CD4-positive, alpha-beta T cell (primary cell): ENCODE data around the gene CHST15. TPM values are rescaled to one million over a fixed set of nuclear protein-coding genes. Genes with fewer than 3 reads are reported as not detected.

Experiments used
- ATAC-seq: fragments of 200-7000 bp; cut with Tn5 transposase; one replicate; pipeline ENCODE4 v1.10.0; 2022; ENCODE audit warnings: mild to moderate bottlenecking; ENCODE audit not compliant: poor library complexity
- CTCF ChIA-PET: fragments of 350-600 bp; sonication (Branson Sonifier 250); formaldehyde crosslinking; loops from one replicate; lab custom pipeline; 2021; ENCODE audit warnings: antibody characterized with exemption, inconsistent platforms; lab: Charles Lee
- POLR2A ChIA-PET: fragments of 350-600 bp; sonication (Branson Sonifier 250); formaldehyde crosslinking; loops from one replicate; lab custom pipeline; 2021; ENCODE audit warnings: antibody characterized with exemption, inconsistent platforms; lab: Charles Lee
- DNase-seq, 14 experiments: peaks; one replicate each; pipeline ENCODE4 v3.0.0-alpha.2; 2013 to 2020; ENCODE audit warnings: mixed read lengths in 2 of 14
- H3K27ac ChIP-seq, 2 donors: one replicate each; pipeline versions ENCODE4 v1.5.1 to v1.7.0; 2013; ENCODE audit warnings: low read length in 2 of 2, low read depth in 1 of 2, mild to moderate bottlenecking in 1 of 2
- H3K27me3 ChIP-seq, 2 experiments: 1 replicate in 1 of 2; 2 replicates in 1 of 2; pipeline versions ENCODE4 v1.6.1 to v1.7.0; 2013; ENCODE audit warnings: low read length in 2 of 2, control low read depth in 1 of 2, mild to moderate bottlenecking in 1 of 2, moderate library complexity in 1 of 2; ENCODE audit not compliant: insufficient read depth in 2 of 2, control insufficient read depth in 1 of 2
- H3K36me3 ChIP-seq: one replicate; pipeline ENCODE4 v1.6.1; 2013; ENCODE audit warnings: low read length, control low read depth; ENCODE audit not compliant: insufficient read depth
- H3K4me1 ChIP-seq: one replicate; pipeline ENCODE4 v1.6.1; 2013; ENCODE audit warnings: low read length, control low read depth; ENCODE audit not compliant: insufficient read depth
- H3K4me3 ChIP-seq: one replicate; pipeline ENCODE4 v1.5.1; 2013; ENCODE audit warnings: mild to moderate bottlenecking, low read length, moderate library complexity
- H3K9me3 ChIP-seq, 2 experiments: 1 replicate in 1 of 2; 2 replicates in 1 of 2; pipeline versions ENCODE4 v1.6.1 to v1.7.0; 2013; ENCODE audit warnings: low read length in 2 of 2, mild to moderate bottlenecking in 2 of 2, control low read depth in 1 of 2, moderate library complexity in 1 of 2; ENCODE audit not compliant: control insufficient read depth in 1 of 2, insufficient read depth in 1 of 2
- H3K27ac Mint-ChIP-seq: one replicate; pipeline ENCODE4 v1.8.0; 2020; ENCODE audit warnings: mixed read lengths
- H3K27me3 Mint-ChIP-seq: one replicate; pipeline ENCODE4 v1.8.0; 2021; ENCODE audit warnings: mixed read lengths
- H3K36me3 Mint-ChIP-seq: one replicate; pipeline ENCODE4 v1.8.0; 2021; ENCODE audit warnings: low read depth, mixed read lengths
- H3K4me1 Mint-ChIP-seq: one replicate; pipeline ENCODE4 v1.8.0; 2021; ENCODE audit warnings: low read depth, mixed read lengths
- H3K4me3 Mint-ChIP-seq: one replicate; pipeline ENCODE4 v1.8.0; 2020; ENCODE audit warnings: mild to moderate bottlenecking, mixed read lengths
- H3K9me3 Mint-ChIP-seq: one replicate; pipeline ENCODE4 v1.8.0; 2020; ENCODE audit warnings: mixed read lengths
- CTCF ChIP-seq: fragments of 200-600 bp; IDR thresholded peaks from one replicate; pipeline ENCODE4 v1.8.0; 2022; ENCODE audit warnings: antibody characterized with exemption, mild to moderate bottlenecking
- intact Hi-C, 2 experiments: fragments of 100-400 bp; cut with DNase I in 1 of 2; cut with micrococcal nuclease in 1 of 2; formaldehyde crosslinking; loops; one replicate each; pipeline versions ENCODE4 v1.15.1 to v1.9.0; 2023 to 2025; cut with DNase I, micrococcal nuclease
- total RNA-seq, 174 experiments: library from RNA in 2 of 174; stranded (reverse) in 2 of 174; gene quantifications; one replicate each; pipeline ENCODE4 v1.2.3 and lab custom pipeline; 2021 to 2026

CHST15 gene
- total RNA-seq, 2 experiments from 2014 or later: 0.42 to 0.52 TPM

GRCh38 chr10:124052561-124052960, 40.8 kb downstream of the CHST15 start:
- ChIA-PET POLR2A (no interaction called here), CTCF (interaction anchor here (0.6 kb wide), 1 partner anchor 1010 kb away, joined by 4 read pairs; no protein-coding TSS in a partner anchor)
- H3K4me1 ChIP-seq: no peaks in the 10 kb centered on the region
- Mint-ChIP-seq H3K4me1 (no peaks in the 10 kb centered on the region), H3K4me3 (no peak overlapping the region), H3K27ac (no peak overlapping the region), H3K36me3 (no peaks in the 10 kb centered on the region), H3K9me3 (no peaks in the 10 kb centered on the region), H3K27me3 (no peaks in the 10 kb centered on the region)
- no peak overlapping the region for H3K27ac ChIP-seq
- no peak for TF ChIP-seq CTCF
- DNase-seq: no peak
- H3K4me3 ChIP-seq: no peak overlapping the region
- no peaks in the 10 kb centered on the region for H3K27me3 ChIP-seq
- H3K9me3 ChIP-seq: no peaks in the 10 kb centered on the region
- H3K36me3 ChIP-seq: no peaks in the 10 kb centered on the region
- ATAC-seq: no peak
- intact Hi-C loops: no loop called here

GRCh38 chr10:124050021-124051015, 43.1 kb downstream of the CHST15 start:
- H3K27me3 ChIP-seq: no peaks in the 10 kb centered on the region
- ChIA-PET CTCF (no interaction called here), POLR2A (no interaction called here)
- H3K4me1 ChIP-seq: no peaks in the 10 kb centered on the region
- TF ChIP-seq CTCF: no peak
- H3K27me3 Mint-ChIP-seq: no peaks in the 10 kb centered on the region
- intact Hi-C loops: no loop called here
- H3K27ac ChIP-seq: no peak overlapping the region
- H3K36me3 ChIP-seq: no peaks in the 10 kb centered on the region
- no peaks in the 10 kb centered on the region for H3K36me3 Mint-ChIP-seq
- H3K4me3 Mint-ChIP-seq: no peak overlapping the region
- no peak overlapping the region for H3K4me3 ChIP-seq
- peaks cover under 1% of the 10 kb centered on the region for H3K9me3 Mint-ChIP-seq
- H3K27ac Mint-ChIP-seq: no peak overlapping the region
- ATAC-seq (no peak), DNase-seq (no peak)
- peaks cover 0 to 6% of the 10 kb centered on the region in 2 experiments for H3K9me3 ChIP-seq
- H3K4me1 Mint-ChIP-seq: no peaks in the 10 kb centered on the region

GRCh38 chr10:124049484-124049883, 43.9 kb downstream of the CHST15 start:
- ChIA-PET POLR2A (no interaction called here), CTCF (no interaction called here)
- TF ChIP-seq CTCF: no peak
- DNase-seq (no peak), ATAC-seq (no peak)
- Mint-ChIP-seq H3K4me1 (no peaks in the 10 kb centered on the region), H3K36me3 (no peaks in the 10 kb centered on the region), H3K27me3 (no peaks in the 10 kb centered on the region), H3K9me3 (peaks cover 4% of the 10 kb centered on the region), H3K4me3 (no peak overlapping the region), H3K27ac (no peak overlapping the region)
- Histone ChIP-seq H3K27me3 (no peaks in the 10 kb centered on the region), H3K36me3 (no peaks in the 10 kb centered on the region), H3K4me3 (no peak overlapping the region), H3K4me1 (no peaks in the 10 kb centered on the region), H3K27ac (no peak overlapping the region), H3K9me3 (peaks cover 0 to 9% of the 10 kb centered on the region in 2 experiments)
- intact Hi-C loops: no loop called here
